HEK293 (cell line): ENCODE measurements around the gene KIZ.

Experiments used
- CTCF ChIP-seq: fragments of 450-650 bp; formaldehyde crosslinking; IDR thresholded peaks from 2 replicates; pipeline ENCODE4 v1.5.1; 2016; ENCODE audit warnings: missing biosample characterization, missing genetic modification characterization
- PATZ1 ChIP-seq: fragments of 450-650 bp; formaldehyde crosslinking; IDR thresholded peaks from 2 replicates; pipeline ENCODE4 v1.5.1; 2016; ENCODE audit warnings: missing biosample characterization, missing genetic modification characterization
- TCF7L2 ChIP-seq: IDR thresholded peaks from 2 replicates; pipeline ENCODE4 v1.6.1; 2011; ENCODE audit warnings: low read depth, mild to moderate bottlenecking, inconsistent platforms, low read length, moderate library complexity, borderline replicate concordance
- ZBTB20 ChIP-seq: fragments of 450-650 bp; formaldehyde crosslinking; IDR thresholded peaks from 2 replicates; pipeline ENCODE4 v1.5.1; 2016; ENCODE audit warnings: missing biosample characterization, missing genetic modification characterization
- ZNF416 ChIP-seq: fragments of 450-650 bp; formaldehyde crosslinking; IDR thresholded peaks from 2 replicates; pipeline ENCODE4 v1.5.1; 2016; ENCODE audit warnings: missing biosample characterization, missing genetic modification characterization
- ZNF704 ChIP-seq: fragments of 450-650 bp; formaldehyde crosslinking; IDR thresholded peaks from 2 replicates; pipeline ENCODE4 v1.5.1; 2016; ENCODE audit warnings: missing biosample characterization, missing genetic modification characterization

- TF ChIP-seq PATZ1 (tag by site-specific recombination) (no peak), ZNF704 (tag by site-specific recombination) (no peak), CTCF (tag by site-specific recombination) (no peak), TCF7L2 (no peak), ZNF416 (tag by site-specific recombination) (no peak), ZBTB20 (tag by site-specific recombination) (no peak)
Measured at GRCh38 chr20:21272279-21272678, 146.4 kb downstream of the KIZ start.
